H1 (cell line): ENCODE measurements around the gene CAST.

Source experiments
- POLR2A ChIP-seq, 2 experiments: IDR thresholded peaks; 1 replicate in 1 of 2; 2 replicates in 1 of 2; pipeline ENCODE4 v1.6.1; 2011; ENCODE audit warnings: low read depth in 2 of 2, low read length in 2 of 2, mild to moderate bottlenecking in 2 of 2; ENCODE audit errors: control extremely low read depth in 1 of 2
- RNF2 ChIP-seq: fragments of 200-900, 300-1000 bp; sonication (generic); IDR thresholded peaks from 2 replicates; pipeline ENCODE4 v1.7.1; 2016; ENCODE audit warnings: borderline replicate concordance, low read depth, mild to moderate bottlenecking, antibody characterized with exemption, low read length; ENCODE audit not compliant: poor library complexity, severe bottlenecking; ENCODE audit errors: missing control alignments
- RXRA ChIP-seq: IDR thresholded peaks from 2 replicates; pipeline ENCODE4 v1.6.1; 2011; ENCODE audit warnings: low read depth, mild to moderate bottlenecking, low read length, moderate library complexity; ENCODE audit not compliant: insufficient read depth
- TAF1 ChIP-seq: IDR thresholded peaks from 2 replicates; pipeline ENCODE4 v1.6.1; 2011; ENCODE audit warnings: mild to moderate bottlenecking, low read depth, low read length
- TF ChIP-seq, protein P1 (sequence below), 3 experiments: IDR thresholded peaks; 1 replicate in 2 of 3; 2 replicates in 1 of 3; pipeline versions ENCODE4 v1.5.1 to v1.6.1; 2011; ENCODE audit warnings: low read length in 3 of 3, mild to moderate bottlenecking in 3 of 3, inconsistent platforms in 2 of 3, low read depth in 1 of 3, moderate library complexity in 1 of 3; ENCODE audit not compliant: insufficient read depth in 1 of 3; ENCODE audit errors: control extremely low read depth in 1 of 3

DNA sequence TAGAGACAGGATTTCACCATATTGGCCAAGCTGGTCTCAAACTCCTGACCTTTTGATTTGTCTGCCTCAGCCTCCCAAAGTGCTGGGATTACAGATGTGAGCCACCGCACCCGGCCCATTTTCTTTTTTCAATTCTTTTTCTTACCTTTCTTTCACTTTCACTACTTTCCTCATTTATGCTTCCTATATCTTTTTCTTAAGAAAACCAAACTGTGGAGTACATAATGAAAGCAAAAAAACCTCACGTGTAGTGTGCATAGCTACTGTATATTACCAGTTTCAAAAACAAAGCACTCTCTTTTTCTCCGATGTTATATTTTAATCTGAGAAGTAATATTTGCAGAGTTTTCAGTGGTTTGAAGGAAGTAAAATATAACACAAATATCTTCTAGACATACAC, 8.0 kb upstream of the CAST start:
- TF ChIP-seq, protein P1, sequence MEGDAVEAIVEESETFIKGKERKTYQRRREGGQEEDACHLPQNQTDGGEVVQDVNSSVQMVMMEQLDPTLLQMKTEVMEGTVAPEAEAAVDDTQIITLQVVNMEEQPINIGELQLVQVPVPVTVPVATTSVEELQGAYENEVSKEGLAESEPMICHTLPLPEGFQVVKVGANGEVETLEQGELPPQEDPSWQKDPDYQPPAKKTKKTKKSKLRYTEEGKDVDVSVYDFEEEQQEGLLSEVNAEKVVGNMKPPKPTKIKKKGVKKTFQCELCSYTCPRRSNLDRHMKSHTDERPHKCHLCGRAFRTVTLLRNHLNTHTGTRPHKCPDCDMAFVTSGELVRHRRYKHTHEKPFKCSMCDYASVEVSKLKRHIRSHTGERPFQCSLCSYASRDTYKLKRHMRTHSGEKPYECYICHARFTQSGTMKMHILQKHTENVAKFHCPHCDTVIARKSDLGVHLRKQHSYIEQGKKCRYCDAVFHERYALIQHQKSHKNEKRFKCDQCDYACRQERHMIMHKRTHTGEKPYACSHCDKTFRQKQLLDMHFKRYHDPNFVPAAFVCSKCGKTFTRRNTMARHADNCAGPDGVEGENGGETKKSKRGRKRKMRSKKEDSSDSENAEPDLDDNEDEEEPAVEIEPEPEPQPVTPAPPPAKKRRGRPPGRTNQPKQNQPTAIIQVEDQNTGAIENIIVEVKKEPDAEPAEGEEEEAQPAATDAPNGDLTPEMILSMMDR (IDR thresholded peaks at IDR 0.05; ENCODE audit: control extremely low read depth in 1 of 3, insufficient read depth in 1 of 3, low read depth in 1 of 3, low read length in 3 of 3) = no peak
- TF ChIP-seq RXRA = no peak
- TF ChIP-seq POLR2A (IDR thresholded peaks at IDR 0.05; ENCODE audit: control extremely low read depth in 1 of 2, low read depth in 2 of 2, low read length in 2 of 2) = no peak
- TF ChIP-seq TAF1 = no peak
- TF ChIP-seq RNF2 = no peak
